PC-9 (cell line): ENCODE measurements around the gene GIT1. TPM values are rescaled to one million over a fixed set of nuclear protein-coding genes. Genes with fewer than 3 reads are reported as not detected.

Experiments
- BruUV-seq: library from RNA; stranded (reverse); fragments of 400-500 nt; replicated peaks from 2 replicates; lab custom pipeline; 2021; lab: Mats Ljungman, UMichigan
- CTCF ChIA-PET: fragments of 300-600 bp; sonication (Branson Sonifier 250); formaldehyde crosslinking; loops from one replicate; lab custom pipeline; 2022; ENCODE audit warnings: antibody characterized with exemption; lab: Charles Lee
- POLR2A ChIA-PET: fragments of 300-600 bp; sonication (Branson Sonifier 250); formaldehyde crosslinking; loops from one replicate; lab custom pipeline; 2022; ENCODE audit warnings: antibody characterized with exemption; ENCODE audit not compliant: unreplicated experiment; lab: Charles Lee
- DNase-seq, 2 experiments: peaks; one replicate each; pipeline versions ENCODE4 v3.0.0 to v3.0.0-alpha.2; 2015 to 2022; ENCODE audit warnings: mixed read lengths in 1 of 2
- H2AFZ ChIP-seq: fragments of 200-600 bp; sonication (generic); 2 replicates; pipeline ENCODE4 v1.8.1; 2017; ENCODE audit warnings: antibody characterized with exemption
- H3F3A ChIP-seq: fragments of 200-600 bp; sonication (generic); 2 replicates; pipeline ENCODE4 v1.8.1; 2017; ENCODE audit warnings: antibody characterized with exemption, mild to moderate bottlenecking, low read depth; ENCODE audit not compliant: insufficient read depth
- H3K27ac ChIP-seq: fragments of 200-600 bp; sonication (generic); 2 replicates; pipeline ENCODE4 v1.6.1; 2016; ENCODE audit warnings: mixed run types
- H3K27me3 ChIP-seq: fragments of 200-600 bp; sonication (generic); 2 replicates; pipeline ENCODE4 v1.6.1; 2016; ENCODE audit warnings: low read depth, mixed run types; ENCODE audit not compliant: insufficient read depth
- H3K36me3 ChIP-seq: fragments of 200-600 bp; sonication (generic); 2 replicates; pipeline ENCODE4 v1.6.1; 2016; ENCODE audit warnings: low read depth, mixed run types
- H3K4me1 ChIP-seq: fragments of 200-600 bp; sonication (generic); replicated peaks from 2 replicates; pipeline ENCODE4 v1.6.1; 2016; ENCODE audit warnings: mixed run types; ENCODE audit not compliant: insufficient read depth
- H3K4me2 ChIP-seq: fragments of 200-600 bp; sonication (generic); 2 replicates; pipeline ENCODE4 v1.6.1; 2017; ENCODE audit warnings: mixed run types
- H3K4me3 ChIP-seq: fragments of 200-600 bp; sonication (generic); 2 replicates; pipeline ENCODE4 v1.6.1; 2016; ENCODE audit warnings: mixed run types
- H3K79me2 ChIP-seq: fragments of 200-600 bp; sonication (generic); 2 replicates; pipeline ENCODE4 v1.6.1; 2017; ENCODE audit warnings: low read depth, mixed run types
- H3K9me2 ChIP-seq: fragments of 200-600 bp; sonication (generic); 2 replicates; pipeline ENCODE4 v1.8.1; 2017; ENCODE audit warnings: mild to moderate bottlenecking; ENCODE audit not compliant: insufficient read depth
- H3K9me3 ChIP-seq: fragments of 200-600 bp; sonication (generic); 2 replicates; pipeline ENCODE4 v1.8.1; 2016; ENCODE audit warnings: low read depth; ENCODE audit not compliant: insufficient read depth
- H4K20me1 ChIP-seq: fragments of 200-600 bp; sonication (generic); 2 replicates; pipeline ENCODE4 v1.8.1; 2017; ENCODE audit not compliant: insufficient read depth
- EZH2 ChIP-seq: fragments of 200-600 bp; sonication (generic); IDR thresholded peaks from 2 replicates; pipeline ENCODE4 v1.8.0; 2017; ENCODE audit warnings: antibody characterized with exemption, low read depth
- intact Hi-C: fragments of 100-400 bp; cut with micrococcal nuclease; formaldehyde crosslinking; loops from one replicate; pipeline ENCODE4 v1.10.0; 2022; ENCODE audit not compliant: unreplicated experiment
- total RNA-seq: library from RNA; stranded (reverse); gene quantifications from 2 replicates; pipeline ENCODE4 v1.2.3, GENCODE V29; 2021
- TF ChIP-seq, protein P1 (sequence below): fragments of 200-600 bp; sonication (generic); conservative IDR thresholded peaks from 2 replicates; pipeline ENCODE4 v1.6.1; 2017; ENCODE audit warnings: mixed run types, antibody characterized with exemption, mild to moderate bottlenecking, moderate library complexity

Gene GIT1
- total RNA-seq, 1 experiment from 2014 or later: 84.8 TPM

DNA sequence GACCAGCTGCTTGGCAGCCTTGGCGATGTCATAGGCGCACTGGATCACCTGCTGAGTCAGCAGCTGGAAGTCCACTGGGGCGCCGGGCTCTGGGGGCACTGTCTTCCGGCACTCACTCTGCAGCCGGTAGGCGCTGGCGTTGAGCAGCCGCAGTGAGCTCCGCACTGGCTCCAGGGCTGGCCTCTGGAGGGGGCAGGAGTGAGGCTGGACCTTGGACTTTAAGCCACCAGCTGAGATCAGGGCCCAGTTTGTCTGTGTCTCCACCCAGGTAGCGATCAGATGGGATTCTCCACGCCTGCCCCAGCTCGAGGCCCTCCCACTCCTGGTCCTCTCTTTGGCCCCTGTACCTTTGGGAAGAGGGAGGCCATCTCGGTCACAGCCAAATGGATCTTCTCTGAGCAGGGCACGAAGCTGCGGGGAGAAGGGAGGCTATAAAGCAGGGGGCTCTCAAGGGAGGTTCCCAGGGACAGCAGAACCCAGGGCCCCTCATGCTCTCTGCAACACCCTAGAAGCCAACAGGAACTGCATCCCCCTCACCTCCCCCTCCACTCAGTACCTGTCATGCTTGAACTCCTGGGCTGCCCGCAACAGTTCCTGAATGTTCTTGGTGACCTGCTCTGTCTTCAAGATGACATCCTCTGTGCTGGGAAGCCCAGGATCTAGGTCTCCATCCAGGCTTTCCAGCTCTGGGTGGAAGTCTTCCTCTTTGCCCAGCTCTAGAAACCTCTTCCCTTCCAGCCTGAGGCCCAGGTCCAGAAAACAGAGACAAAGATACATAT is 14.5 kb downstream of the GIT1 start:
- Histone ChIP-seq H3K4me2 (no peak overlapping the region), H3K36me3 (no peaks in the 10 kb centered on the region), H3K4me3 (no peak overlapping the region), H4K20me1 (no peaks in the 10 kb centered on the region), H3K9me2 (no peaks in the 10 kb centered on the region), H3K79me2 (no peaks in the 10 kb centered on the region), H3F3A (0 out of 2 replicates have a peak, but pooled peaks cover 1% of the 10 kb centered on the region), H3K9me3 (no peaks in the 10 kb centered on the region), H2AFZ (no peak overlapping the region), H3K4me1 (no peaks in the 10 kb centered on the region), H3K27me3 (no peaks in the 10 kb centered on the region), H3K27ac (no peak overlapping the region)
- CTCF ChIA-PET: interaction anchor here (0.7 kb wide), 1 partner anchor 17 kb away, joined by 3 read pairs; no protein-coding TSS in a partner anchor
- BruUV-seq: no TSS peak
- peak in 1 of 2 experiments; percentile 15 for DNase-seq
- POLR2A ChIA-PET: interaction anchor here (0.6 kb wide), 1 partner anchor 367 kb away, joined by 3 read pairs; no protein-coding TSS in a partner anchor
- intact Hi-C loops: no loop called here
- TF ChIP-seq, protein P1, sequence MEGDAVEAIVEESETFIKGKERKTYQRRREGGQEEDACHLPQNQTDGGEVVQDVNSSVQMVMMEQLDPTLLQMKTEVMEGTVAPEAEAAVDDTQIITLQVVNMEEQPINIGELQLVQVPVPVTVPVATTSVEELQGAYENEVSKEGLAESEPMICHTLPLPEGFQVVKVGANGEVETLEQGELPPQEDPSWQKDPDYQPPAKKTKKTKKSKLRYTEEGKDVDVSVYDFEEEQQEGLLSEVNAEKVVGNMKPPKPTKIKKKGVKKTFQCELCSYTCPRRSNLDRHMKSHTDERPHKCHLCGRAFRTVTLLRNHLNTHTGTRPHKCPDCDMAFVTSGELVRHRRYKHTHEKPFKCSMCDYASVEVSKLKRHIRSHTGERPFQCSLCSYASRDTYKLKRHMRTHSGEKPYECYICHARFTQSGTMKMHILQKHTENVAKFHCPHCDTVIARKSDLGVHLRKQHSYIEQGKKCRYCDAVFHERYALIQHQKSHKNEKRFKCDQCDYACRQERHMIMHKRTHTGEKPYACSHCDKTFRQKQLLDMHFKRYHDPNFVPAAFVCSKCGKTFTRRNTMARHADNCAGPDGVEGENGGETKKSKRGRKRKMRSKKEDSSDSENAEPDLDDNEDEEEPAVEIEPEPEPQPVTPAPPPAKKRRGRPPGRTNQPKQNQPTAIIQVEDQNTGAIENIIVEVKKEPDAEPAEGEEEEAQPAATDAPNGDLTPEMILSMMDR: no peak
- no peak for TF ChIP-seq EZH2

DNA sequence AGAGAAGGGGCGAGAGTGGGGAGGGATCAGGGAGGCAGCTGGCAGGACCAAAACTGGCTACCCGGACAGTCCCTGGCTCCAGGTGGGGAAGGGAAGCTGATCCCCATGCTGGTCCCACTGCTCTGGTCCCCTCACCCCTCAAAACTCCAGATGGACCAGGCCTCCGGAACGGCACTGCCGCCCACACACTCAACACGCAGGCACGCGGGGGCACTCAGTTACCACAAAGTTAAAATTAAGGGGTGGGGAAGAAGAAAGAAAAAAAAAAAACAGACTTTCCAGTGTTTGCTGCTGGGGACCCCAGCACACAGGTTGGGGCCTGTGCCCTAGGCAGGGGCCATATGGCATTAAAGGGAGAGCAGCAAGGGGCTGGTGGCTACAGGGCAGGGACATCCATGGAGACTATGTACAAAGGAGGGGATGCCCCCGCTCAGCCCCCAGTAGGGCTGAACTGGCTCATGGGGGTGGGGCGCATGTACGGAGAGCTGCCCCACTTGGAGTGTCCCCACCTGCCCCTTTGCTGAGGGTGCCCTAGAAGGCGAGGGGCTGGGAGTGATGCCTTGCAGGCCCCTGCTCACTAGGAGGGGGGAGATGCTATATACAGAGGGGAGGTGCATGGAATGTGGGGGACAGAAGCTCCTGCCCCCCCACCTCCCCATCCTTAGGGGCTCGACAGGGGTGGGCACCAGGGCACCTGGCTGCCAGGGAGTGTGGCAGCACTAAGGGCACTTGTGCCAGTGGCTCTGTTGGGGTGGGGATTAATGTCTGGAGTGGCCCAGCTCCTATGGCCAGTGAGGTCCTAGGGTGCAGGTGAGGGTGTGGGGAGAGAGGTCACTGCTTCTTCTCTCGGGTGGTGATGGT is 15.3 kb downstream of the GIT1 start:
- H3K4me1 ChIP-seq: peaks cover 8% of the 10 kb centered on the region
- no peaks in the 10 kb centered on the region for H3K9me3 ChIP-seq
- peaks cover 9% of the 10 kb centered on the region; the same call in 1 of the 2 replicates for H3F3A ChIP-seq
- H3K9me2 ChIP-seq: no peaks in the 10 kb centered on the region
- CTCF ChIA-PET: interaction anchor here (0.5 to 0.7 kb wide), 3 partner anchors 18 to 458 kb away, joined by 3 to 6 read pairs (median 3); no protein-coding TSS in a partner anchor
- H3K4me3 ChIP-seq: no peak overlapping the region
- no peaks in the 10 kb centered on the region for H3K36me3 ChIP-seq
- H3K79me2 ChIP-seq: no peaks in the 10 kb centered on the region
- no peaks in the 10 kb centered on the region for H4K20me1 ChIP-seq
- H3K4me2 ChIP-seq: no peak overlapping the region
- POLR2A ChIA-PET: interaction anchor here (0.6 kb wide), 1 partner anchor 368 kb away, joined by 3 read pairs; no protein-coding TSS in a partner anchor
- no peaks in the 10 kb centered on the region for H3K27me3 ChIP-seq
- H2AFZ ChIP-seq: no peak overlapping the region
- no peak overlapping the region for H3K27ac ChIP-seq
- intact Hi-C loops: no loop called here
- TF ChIP-seq, protein P1: no peak
- TF ChIP-seq EZH2: no peak
- TSS peak; percentile 28 for BruUV-seq
- no peak for DNase-seq

DNA sequence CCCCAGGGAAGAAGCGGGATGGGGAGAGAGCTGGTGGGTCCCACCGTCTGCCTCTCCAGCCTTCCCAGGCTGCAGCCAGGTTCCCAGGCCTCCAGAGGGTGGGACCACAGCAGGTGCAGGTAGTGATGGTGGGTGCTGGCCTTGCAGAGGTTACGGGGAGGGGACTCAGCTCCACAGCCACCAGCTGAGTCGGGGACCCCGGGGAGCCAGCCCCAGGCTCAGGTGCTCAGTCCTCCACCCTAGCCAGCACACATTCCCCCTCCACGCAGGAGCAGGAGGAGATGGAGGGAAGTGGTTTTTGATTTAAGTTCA is 15.9 kb downstream of the GIT1 start:
- no peak for DNase-seq
- Histone ChIP-seq H3K9me2 (no peaks in the 10 kb centered on the region), H2AFZ (no peak overlapping the region), H3K27me3 (no peaks in the 10 kb centered on the region), H3K36me3 (no peaks in the 10 kb centered on the region), H4K20me1 (no peaks in the 10 kb centered on the region), H3F3A (peaks cover 11% of the 10 kb centered on the region; the same call in 1 of the 2 replicates), H3K79me2 (no peaks in the 10 kb centered on the region), H3K9me3 (no peaks in the 10 kb centered on the region), H3K27ac (no peak overlapping the region), H3K4me1 (peaks cover 9% of the 10 kb centered on the region), H3K4me3 (no peak overlapping the region), H3K4me2 (no peak overlapping the region)
- POLR2A ChIA-PET: no interaction called here
- no peak for TF ChIP-seq EZH2
- TF ChIP-seq, protein P1: no peak
- BruUV-seq: no TSS peak
- CTCF ChIA-PET: interaction anchor here (0.6 kb wide), 1 partner anchor 457 kb away, joined by 3 read pairs; no protein-coding TSS in a partner anchor
- intact Hi-C loops: no loop called here
